Gastroesophageal sphincter (tissue), 3 donors: ENCODE data around the gene PEX1.

Experiments
- EP300 ChIP-seq: sonication (generic); formaldehyde crosslinking; IDR thresholded peaks from one replicate; pipeline ENCODE4 v1.6.1; 2017; ENCODE audit warnings: antibody characterized with exemption, mild to moderate bottlenecking
- POLR2A ChIP-seq, 2 donors: fragments of 450-650 bp; IDR thresholded peaks; one replicate each; pipeline ENCODE4 v1.6.1; 2017; ENCODE audit warnings: antibody characterized with exemption in 2 of 2, mild to moderate bottlenecking in 2 of 2, moderate library complexity in 1 of 2
- POLR2AphosphoS5 ChIP-seq: sonication (generic); formaldehyde crosslinking; IDR thresholded peaks from one replicate; pipeline ENCODE4 v1.6.1; 2017; ENCODE audit warnings: antibody characterized with exemption
- TF ChIP-seq, protein P1 (sequence below), 4 experiments: fragments of 200-600 bp in 2 of 4; fragments of 450-650 bp in 2 of 4; sonication (generic) in 1 of 4; IDR thresholded peaks; one replicate each; pipeline ENCODE4 v1.5.1; 2017 to 2019; ENCODE audit warnings: antibody characterized with exemption in 4 of 4, mild to moderate bottlenecking in 2 of 4, moderate library complexity in 2 of 4

- TF ChIP-seq, protein P1, sequence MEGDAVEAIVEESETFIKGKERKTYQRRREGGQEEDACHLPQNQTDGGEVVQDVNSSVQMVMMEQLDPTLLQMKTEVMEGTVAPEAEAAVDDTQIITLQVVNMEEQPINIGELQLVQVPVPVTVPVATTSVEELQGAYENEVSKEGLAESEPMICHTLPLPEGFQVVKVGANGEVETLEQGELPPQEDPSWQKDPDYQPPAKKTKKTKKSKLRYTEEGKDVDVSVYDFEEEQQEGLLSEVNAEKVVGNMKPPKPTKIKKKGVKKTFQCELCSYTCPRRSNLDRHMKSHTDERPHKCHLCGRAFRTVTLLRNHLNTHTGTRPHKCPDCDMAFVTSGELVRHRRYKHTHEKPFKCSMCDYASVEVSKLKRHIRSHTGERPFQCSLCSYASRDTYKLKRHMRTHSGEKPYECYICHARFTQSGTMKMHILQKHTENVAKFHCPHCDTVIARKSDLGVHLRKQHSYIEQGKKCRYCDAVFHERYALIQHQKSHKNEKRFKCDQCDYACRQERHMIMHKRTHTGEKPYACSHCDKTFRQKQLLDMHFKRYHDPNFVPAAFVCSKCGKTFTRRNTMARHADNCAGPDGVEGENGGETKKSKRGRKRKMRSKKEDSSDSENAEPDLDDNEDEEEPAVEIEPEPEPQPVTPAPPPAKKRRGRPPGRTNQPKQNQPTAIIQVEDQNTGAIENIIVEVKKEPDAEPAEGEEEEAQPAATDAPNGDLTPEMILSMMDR (IDR thresholded peaks at IDR 0.05), result no peak
- no peak for TF ChIP-seq EP300
- TF ChIP-seq POLR2A (IDR thresholded peaks at IDR 0.05), result no peak
- TF ChIP-seq POLR2AphosphoS5, result no peak
These were observed 40.8 kb upstream of the PEX1 start for GRCh38 chr7:92569137-92569536.
